ENCODE results near the gene PCDHGA12.
A peak's percentile ranks its signal among the peaks of the same experiment; 100 is the strongest.
"Not testable (repeated sequence)": the region's sequence is repeated elsewhere in the genome, so short reads cannot be mapped to it uniquely, and the experiment has no call there.

The PCDHGA12 gene

DNA sequence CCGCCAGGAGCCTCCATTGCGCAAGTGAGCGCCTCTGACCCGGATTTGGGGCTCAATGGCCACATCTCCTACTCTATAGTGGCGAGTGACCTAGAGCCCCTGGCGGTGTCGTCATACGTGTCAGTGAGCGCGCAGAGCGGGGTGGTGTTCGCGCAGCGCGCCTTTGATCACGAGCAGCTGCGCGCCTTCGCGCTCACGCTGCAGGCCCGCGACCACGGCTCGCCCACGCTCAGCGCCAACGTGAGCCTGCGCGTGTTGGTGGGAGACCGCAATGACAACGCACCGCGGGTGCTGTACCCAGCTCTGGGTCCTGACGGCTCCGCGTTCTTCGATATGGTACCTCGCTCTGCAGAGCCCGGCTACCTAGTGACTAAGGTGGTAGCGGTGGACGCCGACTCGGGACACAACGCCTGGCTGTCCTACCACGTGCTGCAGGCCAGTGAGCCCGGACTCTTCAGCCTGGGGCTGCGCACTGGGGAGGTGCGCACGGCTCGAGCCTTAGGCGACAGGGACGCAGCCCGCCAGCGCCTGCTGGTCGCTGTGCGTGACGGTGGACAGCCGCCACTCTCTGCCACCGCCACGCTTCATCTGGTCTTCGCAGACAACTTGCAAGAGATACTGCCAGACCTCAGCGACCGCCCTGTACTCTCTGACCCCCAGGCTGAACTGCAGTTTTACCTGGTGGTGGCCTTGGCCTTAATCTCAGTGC, 20.6 kb upstream of the PCDHGA12 start:
- no peak for DNase-seq

- no peak for DNase-seq
These were observed 18.7 kb upstream of the PCDHGA12 start for GRCh38 chr5:141411575-141411974.

GRCh38 chr5:141412854-141413539, 17.3 kb upstream of the PCDHGA12 start, which contains the start of gene PCDHGA10:
PCDHGA10 (plus strand) TSS chr5:141412987; CDS start chr5:141413176, 189 bp downstream.
- peak; percentile 53 for DNase-seq

DNA sequence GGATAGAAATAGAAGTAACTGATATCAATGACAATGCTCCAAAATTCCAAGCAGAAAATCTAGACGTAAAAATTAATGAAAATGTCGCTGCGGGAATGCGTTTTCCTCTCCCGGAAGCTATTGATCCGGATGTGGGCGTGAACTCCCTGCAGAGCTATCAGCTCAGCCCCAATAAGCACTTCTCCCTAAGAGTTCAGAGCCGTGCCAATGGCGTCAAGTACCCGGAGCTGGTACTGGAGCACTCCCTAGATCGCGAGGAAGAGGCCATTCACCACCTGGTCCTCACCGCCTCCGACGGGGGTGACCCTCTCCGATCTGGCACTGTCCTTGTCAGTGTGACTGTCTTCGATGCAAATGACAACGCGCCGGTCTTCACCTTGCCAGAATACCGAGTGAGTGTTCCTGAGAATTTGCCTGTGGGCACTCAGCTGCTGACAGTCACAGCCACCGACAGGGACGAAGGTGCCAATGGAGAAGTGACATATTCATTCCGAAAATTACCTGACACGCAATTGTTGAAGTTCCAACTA, 16.7 kb upstream of the PCDHGA12 start:
- no peak for DNase-seq

- not testable (repeated sequence) for DNase-seq
These were observed 15.6 kb upstream of the PCDHGA12 start for GRCh38 chr5:141414548-141415274.

GRCh38 chr5:141415275-141415618, 15.1 kb upstream of the PCDHGA12 start:
- DNase-seq, result not testable (repeated sequence)

- DNase-seq, result peak; percentile 17
These were observed 12.7 kb upstream of the PCDHGA12 start, which contains the start of gene PCDHGB7 for GRCh38 chr5:141417494-141418172. PCDHGB7 (plus strand) TSS chr5:141417677; CDS start chr5:141417860, 183 bp downstream.

- DNase-seq, result no peak
These were observed 11.0 kb upstream of the PCDHGA12 start for GRCh38 chr5:141419074-141419880.

GRCh38 chr5:141420855-141421488, 9.3 kb upstream of the PCDHGA12 start, which contains the start of gene PCDHGA11:
PCDHGA11 (plus strand) TSS chr5:141421051; CDS start chr5:141421228, 177 bp downstream.
- DNase-seq, result peak; percentile 36

- no peak for DNase-seq
These were observed 8.8 kb upstream of the PCDHGA12 start for GRCh38 chr5:141421489-141421855.

DNA sequence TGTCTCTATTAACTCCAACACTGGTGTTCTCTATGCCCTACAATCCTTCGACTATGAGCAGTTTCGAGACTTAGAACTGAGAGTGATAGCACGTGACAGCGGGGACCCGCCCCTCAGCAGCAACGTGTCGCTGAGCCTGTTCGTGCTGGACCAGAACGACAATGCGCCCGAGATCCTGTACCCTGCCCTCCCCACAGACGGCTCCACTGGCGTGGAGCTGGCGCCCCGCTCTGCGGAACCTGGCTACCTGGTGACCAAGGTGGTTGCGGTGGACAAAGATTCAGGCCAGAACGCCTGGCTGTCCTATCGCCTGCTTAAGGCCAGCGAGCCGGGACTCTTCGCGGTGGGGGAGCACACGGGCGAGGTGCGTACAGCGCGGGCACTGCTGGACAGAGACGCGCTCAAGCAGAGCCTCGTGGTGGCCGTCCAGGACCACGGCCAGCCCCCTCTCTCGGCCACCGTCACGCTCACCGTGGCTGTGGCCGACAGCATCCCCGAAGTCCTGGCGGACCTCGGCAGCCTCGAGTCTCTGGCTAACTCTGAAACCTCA, 7.5 kb upstream of the PCDHGA12 start:
- no peak for DNase-seq

GRCh38 chr5:141427783-141428426, 2.4 kb upstream of the PCDHGA12 start:
- DNase-seq, result no peak

- DNase-seq, result no peak
These were observed 979 bp downstream of the PCDHGA12 start for GRCh38 chr5:141431286-141431685.

GRCh38 chr5:141432308-141432707, 2.0 kb downstream of the PCDHGA12 start:
- not testable (repeated sequence) for DNase-seq

- not testable (repeated sequence) for DNase-seq
These were observed 2.4 kb downstream of the PCDHGA12 start for GRCh38 chr5:141432726-141433125.

DNA sequence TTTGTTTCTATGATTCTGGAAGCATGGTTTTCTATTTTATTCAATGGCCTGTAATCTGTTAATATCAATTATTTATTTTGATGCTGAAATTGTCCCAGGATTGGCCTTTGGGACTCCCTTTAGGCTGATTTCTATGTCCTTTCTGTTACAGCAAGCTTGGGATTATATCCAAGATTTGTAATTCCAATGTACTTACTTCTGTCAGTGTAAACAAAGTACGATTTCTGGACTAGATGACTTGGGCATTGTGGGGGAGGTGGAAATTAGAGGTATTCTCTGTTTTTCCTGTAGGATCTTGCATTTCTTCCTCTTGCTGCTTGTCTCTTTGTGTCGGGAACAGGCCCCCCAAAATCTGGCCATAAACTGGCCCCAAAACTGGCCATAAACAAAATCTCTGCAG, 3.7 kb downstream of the PCDHGA12 start:
- DNase-seq, result no peak

- no peak for DNase-seq
These were observed 6.9 kb downstream of the PCDHGA12 start for GRCh38 chr5:141437221-141437620.

- DNase-seq, result no peak
These were observed 9.3 kb downstream of the PCDHGA12 start for GRCh38 chr5:141439411-141440141.

- DNase-seq, result no peak
These were observed 10.0 kb downstream of the PCDHGA12 start for GRCh38 chr5:141440341-141440740.

Measured in activated T-cell treated with anti-CD3 and anti-CD28 coated beads for 4 hours (primary cell).